Astrocyte (in vitro differentiated cells and primary cell): ENCODE results near the gene FRMD8.

Source experiments
- EZH2 ChIP-seq: IDR thresholded peaks from 2 replicates; pipeline ENCODE4 v1.6.1; 2012; ENCODE audit warnings: mild to moderate bottlenecking, low read length, inconsistent platforms; ENCODE audit not compliant: insufficient read depth
- TF ChIP-seq, protein P1 (sequence below): IDR thresholded peaks from 2 replicates; pipeline ENCODE4 v1.5.1; 2011; ENCODE audit warnings: low read depth, mild to moderate bottlenecking, inconsistent platforms, low read length, moderate library complexity; ENCODE audit not compliant: insufficient read depth

DNA sequence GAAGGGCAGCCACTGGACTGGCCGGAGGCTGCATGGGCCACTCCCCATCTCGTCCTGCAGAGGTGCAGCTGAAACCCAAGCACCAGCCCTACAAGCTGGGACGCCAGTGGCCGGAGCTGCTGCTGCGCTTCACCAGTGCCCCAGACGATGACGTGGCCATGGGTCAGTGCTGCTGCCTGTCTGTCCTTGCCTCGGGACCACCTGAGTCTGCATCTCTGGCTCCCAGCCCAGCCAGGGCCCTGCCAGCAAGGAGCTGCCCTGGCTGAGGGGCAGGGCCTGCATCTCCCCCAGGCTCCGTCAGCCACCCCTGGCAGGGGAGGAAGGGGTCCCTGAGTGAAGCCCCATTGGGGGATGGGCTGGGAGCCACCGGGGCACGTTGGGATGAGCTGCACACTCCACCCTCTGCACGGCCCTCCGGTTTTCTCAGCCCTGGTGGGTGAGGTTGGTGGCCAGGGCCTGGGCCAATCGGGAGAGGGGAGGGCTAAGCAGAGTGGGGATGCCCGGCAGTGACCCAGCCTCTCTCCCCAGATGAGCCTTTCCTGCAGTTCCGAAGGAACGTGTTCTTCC lies 7.2 kb downstream of the FRMD8 start:
- no peak for TF ChIP-seq EZH2
- TF ChIP-seq, protein P1, sequence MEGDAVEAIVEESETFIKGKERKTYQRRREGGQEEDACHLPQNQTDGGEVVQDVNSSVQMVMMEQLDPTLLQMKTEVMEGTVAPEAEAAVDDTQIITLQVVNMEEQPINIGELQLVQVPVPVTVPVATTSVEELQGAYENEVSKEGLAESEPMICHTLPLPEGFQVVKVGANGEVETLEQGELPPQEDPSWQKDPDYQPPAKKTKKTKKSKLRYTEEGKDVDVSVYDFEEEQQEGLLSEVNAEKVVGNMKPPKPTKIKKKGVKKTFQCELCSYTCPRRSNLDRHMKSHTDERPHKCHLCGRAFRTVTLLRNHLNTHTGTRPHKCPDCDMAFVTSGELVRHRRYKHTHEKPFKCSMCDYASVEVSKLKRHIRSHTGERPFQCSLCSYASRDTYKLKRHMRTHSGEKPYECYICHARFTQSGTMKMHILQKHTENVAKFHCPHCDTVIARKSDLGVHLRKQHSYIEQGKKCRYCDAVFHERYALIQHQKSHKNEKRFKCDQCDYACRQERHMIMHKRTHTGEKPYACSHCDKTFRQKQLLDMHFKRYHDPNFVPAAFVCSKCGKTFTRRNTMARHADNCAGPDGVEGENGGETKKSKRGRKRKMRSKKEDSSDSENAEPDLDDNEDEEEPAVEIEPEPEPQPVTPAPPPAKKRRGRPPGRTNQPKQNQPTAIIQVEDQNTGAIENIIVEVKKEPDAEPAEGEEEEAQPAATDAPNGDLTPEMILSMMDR: no peak
